ENCODE data around the gene PPP6R1.

Gene PPP6R1

DNA sequence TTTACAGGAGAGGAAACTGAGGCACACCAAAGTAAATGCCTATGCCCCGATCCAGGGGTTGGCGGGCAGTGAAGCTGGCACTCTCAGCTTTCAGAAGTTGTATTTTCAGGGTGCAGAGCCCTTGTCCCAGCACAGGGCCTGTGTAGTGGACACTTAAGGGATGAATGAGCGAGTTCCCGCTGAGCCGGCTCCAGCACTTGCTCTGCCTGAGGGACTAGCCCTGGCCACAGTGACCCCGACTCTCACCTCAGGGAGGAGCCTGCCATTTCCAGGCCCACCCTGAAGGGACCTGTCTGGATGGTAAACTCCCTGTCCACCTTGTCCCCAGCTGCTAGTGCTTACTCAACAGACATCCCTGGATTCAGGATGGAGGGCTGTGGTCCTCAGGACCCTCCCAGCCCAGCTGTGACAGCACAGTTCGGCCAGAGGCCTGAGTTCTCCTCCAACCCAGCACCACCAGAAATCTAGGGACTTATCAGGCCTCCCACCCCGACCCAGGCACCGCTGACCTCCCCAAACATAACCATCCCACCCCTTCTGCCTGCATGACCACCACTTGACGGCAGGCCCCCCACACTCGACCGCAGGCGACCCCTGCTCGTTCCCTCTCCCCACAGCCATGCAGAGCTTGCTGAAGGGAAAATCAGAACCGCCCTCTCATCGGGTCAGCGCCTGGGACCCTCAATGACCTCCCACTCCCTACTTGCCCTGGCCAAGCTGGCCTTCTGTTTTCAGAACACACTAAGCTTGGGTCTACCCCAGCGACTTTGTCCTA lies 8.4 kb downstream of the PPP6R1 start:
- no peak for DNase-seq (ENCODE audit: low spot score)
- TF ChIP-seq, protein P1, sequence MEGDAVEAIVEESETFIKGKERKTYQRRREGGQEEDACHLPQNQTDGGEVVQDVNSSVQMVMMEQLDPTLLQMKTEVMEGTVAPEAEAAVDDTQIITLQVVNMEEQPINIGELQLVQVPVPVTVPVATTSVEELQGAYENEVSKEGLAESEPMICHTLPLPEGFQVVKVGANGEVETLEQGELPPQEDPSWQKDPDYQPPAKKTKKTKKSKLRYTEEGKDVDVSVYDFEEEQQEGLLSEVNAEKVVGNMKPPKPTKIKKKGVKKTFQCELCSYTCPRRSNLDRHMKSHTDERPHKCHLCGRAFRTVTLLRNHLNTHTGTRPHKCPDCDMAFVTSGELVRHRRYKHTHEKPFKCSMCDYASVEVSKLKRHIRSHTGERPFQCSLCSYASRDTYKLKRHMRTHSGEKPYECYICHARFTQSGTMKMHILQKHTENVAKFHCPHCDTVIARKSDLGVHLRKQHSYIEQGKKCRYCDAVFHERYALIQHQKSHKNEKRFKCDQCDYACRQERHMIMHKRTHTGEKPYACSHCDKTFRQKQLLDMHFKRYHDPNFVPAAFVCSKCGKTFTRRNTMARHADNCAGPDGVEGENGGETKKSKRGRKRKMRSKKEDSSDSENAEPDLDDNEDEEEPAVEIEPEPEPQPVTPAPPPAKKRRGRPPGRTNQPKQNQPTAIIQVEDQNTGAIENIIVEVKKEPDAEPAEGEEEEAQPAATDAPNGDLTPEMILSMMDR (IDR thresholded peaks at IDR 0.05; ENCODE audit: borderline replicate concordance, control extremely low read depth, extremely low read depth, insufficient read depth, missing control alignments): no peak
- in situ Hi-C loops (cut with MboI; ENCODE audit: low sequenced_read_pairs, unreplicated experiment): no loop called here

DNA sequence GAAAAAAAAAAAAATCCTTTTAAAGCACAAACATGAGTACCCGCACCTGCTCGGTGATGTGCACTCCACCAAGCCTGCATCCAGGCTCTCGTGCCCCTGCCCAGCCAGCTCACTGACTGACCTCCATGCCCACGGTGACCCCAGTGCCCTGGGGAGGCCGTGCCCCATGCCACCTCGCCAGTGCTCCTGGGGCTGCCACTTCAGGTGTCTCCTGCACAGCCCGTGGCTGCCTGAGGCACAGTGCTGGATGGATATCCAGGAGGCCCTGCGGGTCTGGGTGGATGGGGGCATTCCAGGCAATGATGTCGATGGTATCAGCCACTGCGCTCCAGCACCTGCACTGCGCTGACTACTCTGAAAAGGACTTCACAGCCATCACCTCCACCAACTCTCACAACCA lies 9.0 kb downstream of the PPP6R1 start:
- in situ Hi-C loops (cut with MboI; ENCODE audit: low sequenced_read_pairs, unreplicated experiment): no loop called here
- DNase-seq (ENCODE audit: low spot score): no peak

DNA sequence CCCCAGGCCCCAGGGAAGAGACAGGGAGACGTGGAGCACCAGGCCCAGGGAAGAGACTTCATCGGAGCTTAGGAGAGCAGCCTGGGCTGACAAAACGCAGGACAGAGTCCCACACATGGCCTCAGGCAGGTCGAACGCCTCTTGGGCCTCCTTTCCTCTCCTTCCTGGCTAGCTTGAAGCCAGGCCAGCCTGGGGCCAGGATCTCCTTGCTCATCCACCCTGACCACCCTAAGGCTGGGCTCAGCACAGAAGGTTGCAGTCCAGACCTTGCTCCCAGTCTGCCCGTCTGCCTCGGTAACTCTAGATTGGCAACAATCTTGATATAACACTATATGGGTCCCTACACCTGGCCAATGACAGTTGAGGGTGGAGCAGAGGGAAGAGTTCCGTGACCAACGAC lies 10.1 kb downstream of the PPP6R1 start:
- TF ChIP-seq, protein P1 (IDR thresholded peaks at IDR 0.05; ENCODE audit: borderline replicate concordance, control extremely low read depth, extremely low read depth, insufficient read depth, missing control alignments): no peak
- no peak for DNase-seq (ENCODE audit: low spot score)
- in situ Hi-C loops (cut with MboI; ENCODE audit: low sequenced_read_pairs, unreplicated experiment): no loop called here

More for the DNA sequence above, 9.0 kb downstream of the PPP6R1 start:
- TF ChIP-seq, protein P1 (IDR thresholded peaks at IDR 0.05; ENCODE audit: borderline replicate concordance, control extremely low read depth, extremely low read depth, insufficient read depth, missing control alignments): no peak

DNA sequence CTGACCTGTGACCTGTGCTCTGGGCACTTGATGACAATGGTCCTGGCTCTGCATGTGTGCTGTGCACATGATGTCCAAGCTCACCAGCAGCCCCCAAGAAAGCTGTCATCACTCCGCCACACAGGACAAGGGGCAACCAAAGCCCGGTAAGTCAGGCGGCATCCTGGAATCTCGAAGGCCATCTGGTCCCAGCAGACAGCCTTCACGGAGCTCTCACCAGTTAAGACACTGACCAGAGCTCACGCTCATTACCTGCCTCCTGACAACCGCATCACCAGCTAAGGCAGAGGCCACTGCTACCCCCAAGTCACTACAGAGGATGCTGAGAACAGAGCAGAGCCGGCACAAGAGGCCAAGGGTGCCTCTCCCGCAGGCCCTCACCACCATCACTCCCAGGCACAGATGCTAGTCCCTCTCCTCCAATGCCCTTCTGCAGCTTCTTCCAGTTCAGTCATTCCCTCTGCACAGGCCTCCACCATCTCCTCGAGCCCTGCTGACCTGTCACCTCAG lies 10.6 kb downstream of the PPP6R1 start:
- DNase-seq (ENCODE audit: low spot score): no peak
- TF ChIP-seq, protein P1 (IDR thresholded peaks at IDR 0.05; ENCODE audit: borderline replicate concordance, control extremely low read depth, extremely low read depth, insufficient read depth, missing control alignments): no peak
- in situ Hi-C loops (cut with MboI; ENCODE audit: low sequenced_read_pairs, unreplicated experiment): no loop called here

DNA sequence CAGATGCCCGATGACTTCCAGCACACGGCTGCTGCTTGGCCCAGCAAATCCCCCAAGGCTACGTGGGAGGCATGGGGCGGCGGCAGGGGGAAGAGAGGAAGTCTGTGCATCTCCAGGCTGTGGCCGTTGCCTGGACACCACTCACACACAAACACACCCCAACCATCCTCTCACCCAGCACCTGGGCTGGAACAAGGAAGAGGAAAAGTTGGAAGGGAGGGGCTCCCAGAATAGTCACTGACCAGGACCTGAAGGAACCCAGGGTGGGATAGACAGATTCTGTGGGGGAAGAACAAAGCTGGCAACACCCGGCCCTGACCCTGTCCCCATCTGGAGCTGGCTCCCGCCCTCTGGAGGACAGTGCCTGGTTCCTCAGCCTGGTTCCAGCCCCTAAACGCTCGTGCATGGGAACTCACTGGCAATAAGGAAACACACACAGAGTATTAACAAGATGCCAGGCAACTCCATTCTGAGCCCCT lies 11.2 kb downstream of the PPP6R1 start:
- DNase-seq (ENCODE audit: low spot score): no peak
- TF ChIP-seq, protein P1 (IDR thresholded peaks at IDR 0.05; ENCODE audit: borderline replicate concordance, control extremely low read depth, extremely low read depth, insufficient read depth, missing control alignments): no peak
- in situ Hi-C loops (cut with MboI; ENCODE audit: low sequenced_read_pairs, unreplicated experiment): no loop called here

DNA sequence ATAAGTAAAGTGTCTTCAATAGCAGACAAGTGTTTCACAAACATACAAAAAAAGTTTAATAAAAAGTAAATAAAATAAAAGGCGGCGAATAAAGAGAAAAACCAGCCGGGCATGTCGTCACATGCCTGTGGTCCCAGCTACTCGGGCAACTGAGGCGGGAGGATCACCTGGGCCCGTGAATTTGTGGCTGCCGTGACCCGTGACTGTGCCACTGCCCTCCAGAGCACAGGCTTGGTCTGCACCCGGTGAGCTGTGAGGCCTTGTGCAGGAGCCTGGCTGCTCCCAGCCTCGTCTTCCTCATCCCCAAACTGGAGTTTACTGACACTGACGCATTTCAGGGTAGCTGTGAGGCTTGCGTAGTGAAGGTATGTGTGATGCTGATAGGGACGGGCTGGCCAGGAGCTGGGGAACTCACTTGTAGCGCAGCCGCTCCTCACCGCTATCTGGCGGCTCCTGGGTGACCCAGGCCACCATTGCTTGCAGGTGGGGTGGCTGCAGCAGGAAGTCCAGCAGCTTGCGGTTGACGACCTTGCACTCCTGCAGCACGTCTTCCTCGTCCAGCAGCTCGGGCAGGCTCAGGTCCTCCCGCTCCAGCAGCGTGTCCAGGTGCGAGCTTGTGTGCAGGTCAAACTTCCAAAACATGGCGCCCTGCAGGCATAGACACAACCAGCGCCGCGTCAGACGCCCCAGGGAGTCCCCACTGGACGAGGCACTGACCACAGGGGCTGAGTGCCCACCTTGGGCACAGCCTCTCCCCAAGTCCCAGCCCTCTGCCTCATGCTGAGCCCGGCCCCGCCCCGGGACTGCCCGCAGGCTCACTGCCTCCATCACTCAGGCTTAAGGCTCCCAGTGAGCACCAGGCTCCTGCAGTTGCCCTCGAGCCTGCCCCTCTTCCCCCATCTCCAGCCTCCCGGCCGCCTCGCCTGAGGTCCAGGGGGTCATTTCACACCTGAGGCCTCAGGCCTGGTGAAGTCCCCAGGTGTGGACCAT lies 12.1 kb downstream of the PPP6R1 start:
- no peak for DNase-seq (ENCODE audit: low spot score)
- in situ Hi-C loops (cut with MboI; ENCODE audit: low sequenced_read_pairs, unreplicated experiment): no loop called here
- TF ChIP-seq, protein P1 (IDR thresholded peaks at IDR 0.05; ENCODE audit: borderline replicate concordance, control extremely low read depth, extremely low read depth, insufficient read depth, missing control alignments): no peak
